ENCODE measurements around the gene CADPS. TPM values are rescaled to one million over a fixed set of nuclear protein-coding genes. Genes with fewer than 3 reads are reported as not detected.

The CADPS gene
- total and polyA plus RNA-seq, 4 donors = 0.13 to 3.6 (median 0.49) TPM

GRCh38 chr3:62823461-62824050 lies 51.7 kb downstream of the CADPS start:
- no peak for DNase-seq
- WGBS, 2 donors = 73 to 83% methylated on average over 6 of the region's 6 CpGs
- TF ChIP-seq CTCF (IDR thresholded peaks at IDR 0.05; ENCODE audit: control extremely low read depth, extremely low read depth) = no peak
- Histone ChIP-seq H3K36me3 (ENCODE audit: control insufficient read depth in 4 of 4, insufficient read depth in 4 of 4, low read length in 4 of 4) (no peaks in the 10 kb centered on the region), H3K4me1 (ENCODE audit: control insufficient read depth in 5 of 5, insufficient read depth in 5 of 5, low read length in 5 of 5) (no peaks in the 10 kb centered on the region), H3K27ac (ENCODE audit: low read depth in 1 of 2, low read length in 1 of 2) (no peak overlapping the region), H3K9me3 (ENCODE audit: control insufficient read depth in 4 of 4, insufficient read depth in 3 of 4, low read length in 3 of 4) (peaks cover 0 to 1% (median 0%) of the 10 kb centered on the region in 4 donors), H3K4me3 (no peak overlapping the region), H3K9ac (ENCODE audit: insufficient read depth in 1 of 2, low read length in 2 of 2) (no peak overlapping the region), H3K27me3 (ENCODE audit: control insufficient read depth in 3 of 3, insufficient read depth in 3 of 3, low read length in 2 of 3) (no peaks in the 10 kb centered on the region)
- no peak for ATAC-seq (ENCODE audit: insufficient read depth, low FRiP score)

- TF ChIP-seq CTCF (IDR thresholded peaks at IDR 0.05; ENCODE audit: control extremely low read depth, extremely low read depth) = no peak
- Histone ChIP-seq H3K4me3 (no peak overlapping the region), H3K4me1 (ENCODE audit: control insufficient read depth in 5 of 5, insufficient read depth in 5 of 5, low read length in 5 of 5) (no peaks in the 10 kb centered on the region), H3K9me3 (ENCODE audit: control insufficient read depth in 4 of 4, insufficient read depth in 3 of 4, low read length in 3 of 4) (no peaks in the 10 kb centered on the region), H3K27ac (ENCODE audit: low read depth in 1 of 2, low read length in 1 of 2) (no peak overlapping the region), H3K36me3 (ENCODE audit: control insufficient read depth in 4 of 4, insufficient read depth in 4 of 4, low read length in 4 of 4) (no peaks in the 10 kb centered on the region), H3K27me3 (ENCODE audit: control insufficient read depth in 3 of 3, insufficient read depth in 3 of 3, low read length in 2 of 3) (no peaks in the 10 kb centered on the region), H3K9ac (ENCODE audit: insufficient read depth in 1 of 2, low read length in 2 of 2) (no peak overlapping the region)
- 95 to 100% methylated on average over 1 of the region's 1 CpG for WGBS, 2 donors
- ATAC-seq (ENCODE audit: insufficient read depth, low FRiP score) = no peak
- DNase-seq = no peak
Measured at GRCh38 chr3:62822905-62823304, 52.3 kb downstream of the CADPS start.

GRCh38 chr3:62818347-62818746 lies 56.9 kb downstream of the CADPS start:
- H3K27me3 ChIP-seq (ENCODE audit: control insufficient read depth in 3 of 3, insufficient read depth in 3 of 3, low read length in 2 of 3) = no peaks in the 10 kb centered on the region
- TF ChIP-seq CTCF (IDR thresholded peaks at IDR 0.05; ENCODE audit: control extremely low read depth, extremely low read depth) = no peak
- no peak for DNase-seq
- H3K4me1 ChIP-seq (ENCODE audit: control insufficient read depth in 5 of 5, insufficient read depth in 5 of 5, low read length in 5 of 5) = no peaks in the 10 kb centered on the region
- 74 to 79% methylated on average over 5 of the region's 5 CpGs for WGBS, 2 donors
- H3K36me3 ChIP-seq (ENCODE audit: control insufficient read depth in 4 of 4, insufficient read depth in 4 of 4, low read length in 4 of 4) = no peaks in the 10 kb centered on the region
- H3K4me3 ChIP-seq = no peak overlapping the region
- no peak for ATAC-seq (ENCODE audit: insufficient read depth, low FRiP score)
- no peaks in the 10 kb centered on the region for H3K9me3 ChIP-seq (ENCODE audit: control insufficient read depth in 4 of 4, insufficient read depth in 3 of 4, low read length in 3 of 4)
- H3K27ac ChIP-seq (ENCODE audit: low read depth in 1 of 2, low read length in 1 of 2) = no peak overlapping the region
- no peak overlapping the region for H3K9ac ChIP-seq (ENCODE audit: insufficient read depth in 1 of 2, low read length in 2 of 2)

GRCh38 chr3:62817678-62818077 lies 57.5 kb downstream of the CADPS start:
- 60 to 67% methylated on average over 2 of the region's 2 CpGs for WGBS, 2 donors
- Histone ChIP-seq H3K9me3 (ENCODE audit: control insufficient read depth in 4 of 4, insufficient read depth in 3 of 4, low read length in 3 of 4) (no peaks in the 10 kb centered on the region), H3K27me3 (ENCODE audit: control insufficient read depth in 3 of 3, insufficient read depth in 3 of 3, low read length in 2 of 3) (peaks cover 0 to 2% (median 0%) of the 10 kb centered on the region in 3 donors), H3K27ac (ENCODE audit: low read depth in 1 of 2, low read length in 1 of 2) (no peak overlapping the region), H3K36me3 (ENCODE audit: control insufficient read depth in 4 of 4, insufficient read depth in 4 of 4, low read length in 4 of 4) (no peaks in the 10 kb centered on the region), H3K4me1 (ENCODE audit: control insufficient read depth in 5 of 5, insufficient read depth in 5 of 5, low read length in 5 of 5) (no peaks in the 10 kb centered on the region), H3K9ac (ENCODE audit: insufficient read depth in 1 of 2, low read length in 2 of 2) (no peak overlapping the region), H3K4me3 (no peak overlapping the region)
- no peak for DNase-seq
- ATAC-seq (ENCODE audit: insufficient read depth, low FRiP score) = no peak
- no peak for TF ChIP-seq CTCF (IDR thresholded peaks at IDR 0.05; ENCODE audit: control extremely low read depth, extremely low read depth)

Measured in lung (tissue), 12 donors.